Measurements from ENCODE around the gene POU2F2.

- TF ChIP-seq CTCF (IDR thresholded peaks at IDR 0.05) (no peak), POLR2A (IDR thresholded peaks at IDR 0.05) (no peak)
Observed at GRCh38 chr19:42158926-42159325, 26.7 kb upstream of the POU2F2 start.
